Stimulated activated CD8-positive, alpha-beta memory T cell treated with anti-CD3 and anti-CD28 coated beads, Interleukin-7, amount 100 ng/mL, for 48 hours (primary cell): Measurements from ENCODE around the gene WASF2.
"Not testable (repeated sequence)": the region's sequence is repeated elsewhere in the genome, so short reads cannot be mapped to it uniquely, and the experiment has no call there.

Experiments
- DNase-seq, 2 donors: peaks; one replicate each; pipeline ENCODE4 v3.0.0-alpha.2; 2020; ENCODE audit warnings: low read depth in 1 of 2; ENCODE audit errors: extremely low read depth in 1 of 2

WASF2 gene

DNA sequence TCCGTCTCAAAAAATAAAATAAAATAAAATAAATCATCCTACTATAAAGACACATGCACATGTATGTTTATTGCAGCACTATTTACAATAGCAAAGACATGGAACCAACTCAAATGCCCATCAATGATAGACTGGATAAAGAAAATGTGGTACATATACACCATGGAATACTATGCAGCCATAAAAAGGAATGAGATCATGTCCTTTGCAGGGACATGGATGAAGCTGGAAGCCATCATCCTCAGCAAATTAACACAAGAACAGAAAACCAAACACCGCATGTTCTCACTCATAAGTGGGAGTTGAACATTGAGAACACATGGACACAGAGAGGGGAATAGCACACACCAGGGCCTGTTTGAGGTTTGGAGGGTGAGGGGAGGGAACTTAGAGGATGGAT, 11.2 kb upstream of the WASF2 start:
- not testable (repeated sequence) for DNase-seq

DNA sequence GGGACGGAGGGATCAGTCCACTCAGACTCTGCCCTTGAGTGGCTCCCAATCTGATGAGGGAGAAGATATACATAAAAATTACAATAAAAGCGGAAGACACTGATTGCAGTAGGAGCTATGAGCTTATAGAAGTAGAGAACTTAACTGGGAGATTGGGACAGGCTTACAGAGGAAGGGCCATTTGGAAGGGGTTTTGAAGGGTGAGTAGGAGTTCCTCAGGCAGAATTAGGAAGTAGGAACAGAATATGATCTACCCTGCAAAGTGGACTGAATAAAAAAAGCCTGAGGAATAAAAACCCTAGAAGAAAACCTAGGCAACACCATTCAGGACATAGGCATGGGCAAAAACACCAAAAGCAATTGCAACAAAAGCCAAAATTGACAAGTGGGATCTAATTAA, 9.2 kb upstream of the WASF2 start:
- DNase-seq: no peak

GRCh38 chr1:27496604-27497155, 6.7 kb upstream of the WASF2 start:
- DNase-seq: no peak

GRCh38 chr1:27492796-27493195, 2.8 kb upstream of the WASF2 start:
- DNase-seq: no peak

DNA sequence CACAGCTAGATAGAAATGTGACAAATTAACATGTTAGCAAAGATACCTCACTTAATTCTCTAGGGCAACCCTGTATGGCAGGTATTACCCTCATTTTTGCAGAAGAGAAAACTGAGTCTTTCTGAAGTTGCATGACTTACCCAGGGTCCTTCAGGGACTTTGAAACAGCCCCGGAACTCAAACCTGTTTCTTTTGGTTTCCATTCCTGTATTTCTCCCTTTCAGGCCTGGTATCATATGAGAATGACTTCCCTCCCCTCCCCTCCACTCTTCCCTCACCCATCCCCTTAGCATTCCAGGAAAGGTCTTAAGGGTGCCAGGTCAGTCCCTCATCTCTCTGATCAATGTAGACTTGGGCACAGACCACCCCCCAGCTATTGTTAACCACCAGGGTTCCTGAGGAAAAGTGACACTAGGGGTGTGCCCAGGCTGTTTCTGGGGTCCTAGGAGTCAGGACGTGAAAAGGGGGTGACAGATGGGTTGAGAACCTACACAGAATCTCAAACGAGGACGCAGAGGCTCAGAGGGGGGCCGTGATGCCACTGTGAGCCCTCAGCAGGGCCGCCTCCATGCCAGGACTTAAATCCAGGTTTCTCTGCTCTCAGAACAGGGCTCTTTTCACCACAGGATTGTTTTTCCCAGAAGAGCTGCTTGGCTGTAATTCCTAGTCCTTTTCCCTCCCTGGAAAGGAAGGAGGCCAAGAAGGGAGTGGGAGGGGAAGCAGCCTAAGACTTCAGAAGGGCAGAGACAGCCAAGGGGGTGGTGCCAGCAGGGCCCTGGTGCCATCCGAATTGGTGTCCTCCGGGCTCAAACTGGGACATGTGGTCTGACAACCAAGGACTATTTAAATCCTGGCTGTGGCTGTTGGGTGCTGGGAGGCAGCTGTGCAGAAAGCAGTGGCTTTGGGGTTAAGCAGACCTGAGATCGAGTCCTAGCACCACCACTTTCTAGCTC, 2.1 kb upstream of the WASF2 start:
- no peak for DNase-seq

DNA sequence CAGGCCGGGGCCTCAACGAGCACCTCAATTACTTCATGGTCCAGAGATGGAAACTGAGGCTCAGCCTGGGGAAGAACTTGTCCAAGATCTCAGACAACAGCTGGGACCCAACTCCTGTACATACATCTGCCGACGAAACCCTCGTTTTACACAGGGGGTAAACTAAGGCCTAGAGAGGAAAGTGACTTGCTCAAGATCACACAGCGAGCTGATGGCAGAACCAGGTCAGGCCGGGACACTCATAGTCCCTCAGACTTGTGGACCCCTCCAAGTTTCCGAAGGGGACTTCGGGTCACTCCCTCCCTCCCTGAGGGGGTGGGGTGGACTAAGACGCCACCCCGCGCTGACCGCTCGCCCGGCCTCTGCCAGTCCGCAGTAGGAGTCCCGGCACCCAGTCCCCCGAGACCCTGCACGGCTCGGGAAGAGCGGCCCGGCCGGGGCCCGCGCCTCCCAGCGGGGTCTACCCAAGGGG, 430 bp downstream of the WASF2 start:
- no peak for DNase-seq

DNA sequence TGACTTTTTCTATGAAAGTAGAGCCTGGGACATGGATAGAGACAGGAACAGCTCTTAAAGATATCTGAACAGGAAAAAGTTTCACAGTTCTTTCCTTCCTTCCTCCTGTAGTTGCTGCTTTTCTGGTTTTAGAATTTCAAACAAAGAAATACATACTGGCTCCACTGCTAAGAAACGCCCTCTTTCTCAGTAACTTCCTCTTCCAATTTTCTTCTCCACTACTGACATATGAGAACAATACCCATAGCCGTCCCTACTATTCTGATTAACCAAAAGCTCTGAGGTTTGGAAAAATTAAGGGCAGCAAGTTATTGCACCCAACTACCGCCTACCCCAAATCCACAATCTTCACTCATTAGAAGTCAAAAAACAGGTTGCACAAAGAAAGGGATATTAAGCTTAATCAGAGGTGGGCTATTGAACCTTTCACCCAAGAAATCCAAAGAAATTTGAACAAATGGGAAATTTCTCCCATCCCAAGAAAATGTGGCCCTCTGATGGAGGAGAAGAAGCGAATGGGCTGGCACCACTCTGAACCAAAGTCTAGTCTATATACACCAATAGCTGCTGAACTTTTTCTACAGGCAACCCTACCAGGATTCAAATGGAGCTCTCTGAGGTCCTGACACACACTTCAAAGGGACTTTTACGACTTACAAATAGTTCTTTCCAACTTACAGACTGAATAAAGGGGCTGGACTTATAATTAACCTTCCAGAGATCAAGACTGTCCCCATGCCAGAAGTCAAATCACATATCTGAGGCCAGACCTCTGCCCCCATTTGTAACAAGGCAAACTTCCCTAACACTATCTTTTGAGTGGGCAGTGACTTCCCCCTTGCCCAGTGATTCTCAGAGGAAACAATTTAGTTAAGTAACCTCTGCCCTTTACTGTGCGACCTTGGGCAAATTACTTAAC, 1.7 kb downstream of the WASF2 start:
- DNase-seq: no peak

- no peak for DNase-seq
Observed at GRCh38 chr1:27485363-27485762, 4.6 kb downstream of the WASF2 start.

- DNase-seq: no peak
Observed at GRCh38 chr1:27483659-27484058, 6.3 kb downstream of the WASF2 start.

- no peak for DNase-seq
Observed at GRCh38 chr1:27481994-27482620, 7.9 kb downstream of the WASF2 start.

GRCh38 chr1:27478098-27478497, 11.9 kb downstream of the WASF2 start:
- no peak for DNase-seq

GRCh38 chr1:27476237-27476636, 13.7 kb downstream of the WASF2 start:
- DNase-seq: no peak

DNA sequence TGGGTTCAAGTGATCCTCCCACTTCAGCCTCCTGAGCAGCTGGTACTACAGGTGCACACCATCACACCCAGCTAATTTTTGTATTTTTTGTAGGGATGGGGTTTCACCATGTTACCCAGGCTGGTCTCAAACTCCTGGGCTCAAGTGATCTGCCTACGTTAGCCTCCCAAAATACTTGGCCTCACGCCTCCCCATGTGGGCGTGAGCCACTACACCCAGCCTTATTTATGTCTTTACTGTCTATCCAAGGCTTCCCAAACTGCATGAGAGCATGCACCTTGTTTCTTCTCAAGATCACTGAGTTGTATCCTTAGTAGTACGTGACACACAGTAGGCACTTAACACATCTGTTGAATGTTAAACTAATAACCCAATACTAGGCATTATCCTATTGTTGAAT, 14.2 kb downstream of the WASF2 start:
- DNase-seq: no peak

DNA sequence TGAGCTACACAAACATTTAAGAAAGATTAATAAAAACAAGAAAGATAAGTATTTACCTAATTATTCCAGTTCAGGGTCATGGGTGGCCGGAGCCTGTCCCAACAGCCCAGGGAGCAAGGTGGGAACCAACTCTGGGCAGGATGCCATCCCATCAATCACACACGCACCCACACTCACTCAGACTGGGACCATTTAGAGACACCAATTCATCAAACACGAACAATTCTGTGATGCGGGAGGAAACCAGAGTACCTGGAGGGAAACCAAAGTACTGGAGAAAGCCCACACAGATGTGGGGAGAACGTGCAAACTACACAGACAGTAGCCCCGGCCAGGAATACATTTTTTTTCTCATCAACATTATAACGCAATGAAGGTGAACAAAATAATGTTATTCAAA, 16.2 kb downstream of the WASF2 start:
- DNase-seq: no peak

DNA sequence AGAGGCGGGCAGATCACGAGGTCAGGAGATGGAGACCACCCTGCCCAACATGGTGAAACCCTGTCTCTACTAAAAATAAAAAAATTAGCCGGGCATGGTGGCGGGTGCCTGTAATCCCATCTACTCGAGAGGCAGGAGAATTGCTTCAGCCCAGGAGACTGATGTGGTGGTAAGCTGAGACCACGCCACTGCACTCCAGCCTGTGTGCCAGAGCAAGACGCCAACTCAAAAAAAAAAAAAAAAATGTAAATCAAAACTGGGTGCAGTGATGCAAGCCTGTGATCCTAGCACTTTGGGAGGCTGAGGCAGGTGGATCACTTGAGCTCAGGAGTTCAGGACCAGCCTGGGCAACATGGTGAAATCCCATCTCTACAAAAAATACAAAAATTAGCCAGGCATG, 17.9 kb downstream of the WASF2 start:
- not testable (repeated sequence) for DNase-seq

GRCh38 chr1:27471477-27471876, 18.5 kb downstream of the WASF2 start:
- no peak for DNase-seq

- DNase-seq: no peak
Observed at GRCh38 chr1:27469334-27469733, 20.6 kb downstream of the WASF2 start.

GRCh38 chr1:27468378-27468777, 21.6 kb downstream of the WASF2 start:
- not testable (repeated sequence) for DNase-seq

DNA sequence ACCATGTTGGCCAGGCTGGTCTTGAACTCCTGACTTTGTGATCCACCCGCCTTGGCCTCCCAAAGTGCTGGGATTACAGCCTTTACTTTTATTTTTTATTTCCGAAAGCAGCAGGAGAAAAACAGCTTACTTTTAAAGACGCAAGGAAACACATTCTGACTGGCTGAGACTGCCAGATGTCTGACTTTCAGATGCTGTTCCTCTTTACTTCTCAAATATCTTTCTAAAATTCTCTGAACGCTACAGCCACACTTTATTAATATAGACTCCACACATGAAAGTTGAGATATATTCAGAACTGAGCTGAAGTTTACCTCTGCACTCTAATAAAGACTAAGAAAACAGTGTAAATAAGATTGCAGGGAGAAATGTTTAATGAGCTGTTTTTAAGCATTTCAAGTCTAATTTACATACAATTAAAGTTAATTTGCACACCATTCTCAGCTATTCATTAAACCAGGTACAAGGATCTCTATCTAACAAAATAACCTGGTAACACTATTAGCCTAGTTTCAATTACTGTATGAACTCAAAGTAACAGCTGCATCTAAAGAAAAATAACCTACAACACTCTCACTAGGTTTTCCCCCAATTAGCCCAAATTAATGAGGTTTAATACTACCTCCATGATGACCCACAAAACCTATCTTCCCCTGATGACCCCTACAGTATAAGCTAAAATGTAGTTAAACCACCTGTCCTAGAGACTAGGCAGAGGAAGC, 24.9 kb downstream of the WASF2 start:
- no peak for DNase-seq

DNA sequence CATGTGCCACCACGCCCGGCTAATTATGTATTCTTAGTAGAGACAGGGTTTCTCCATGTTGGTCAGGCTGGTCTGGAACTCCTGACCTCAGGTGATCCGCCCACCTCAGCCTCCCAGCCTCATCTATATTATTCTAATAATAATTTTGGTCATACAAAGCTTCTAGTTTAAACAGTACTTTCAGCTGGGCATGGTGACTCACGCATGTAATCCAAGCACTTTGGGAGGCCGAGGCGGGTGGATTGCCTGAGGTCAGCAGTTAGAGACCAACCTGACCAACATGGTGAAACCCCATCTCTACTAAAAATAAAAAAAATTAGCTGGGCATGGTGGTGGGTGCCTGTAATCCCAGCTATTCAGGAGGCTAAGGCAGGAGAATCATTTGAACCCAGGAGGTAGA, 26.1 kb downstream of the WASF2 start:
- DNase-seq: not testable (repeated sequence)
